HG02759 (cell line): Measurements from ENCODE around the gene HHATL.

ENCODE experiments used
- ATAC-seq: cut with Tn5 transposase; IDR thresholded peaks from one replicate; pipeline ENCODE4 v1.9.1; 2021; ENCODE audit warnings: mild to moderate bottlenecking, moderate library complexity; ENCODE audit not compliant: unreplicated experiment

The HHATL gene

DNA sequence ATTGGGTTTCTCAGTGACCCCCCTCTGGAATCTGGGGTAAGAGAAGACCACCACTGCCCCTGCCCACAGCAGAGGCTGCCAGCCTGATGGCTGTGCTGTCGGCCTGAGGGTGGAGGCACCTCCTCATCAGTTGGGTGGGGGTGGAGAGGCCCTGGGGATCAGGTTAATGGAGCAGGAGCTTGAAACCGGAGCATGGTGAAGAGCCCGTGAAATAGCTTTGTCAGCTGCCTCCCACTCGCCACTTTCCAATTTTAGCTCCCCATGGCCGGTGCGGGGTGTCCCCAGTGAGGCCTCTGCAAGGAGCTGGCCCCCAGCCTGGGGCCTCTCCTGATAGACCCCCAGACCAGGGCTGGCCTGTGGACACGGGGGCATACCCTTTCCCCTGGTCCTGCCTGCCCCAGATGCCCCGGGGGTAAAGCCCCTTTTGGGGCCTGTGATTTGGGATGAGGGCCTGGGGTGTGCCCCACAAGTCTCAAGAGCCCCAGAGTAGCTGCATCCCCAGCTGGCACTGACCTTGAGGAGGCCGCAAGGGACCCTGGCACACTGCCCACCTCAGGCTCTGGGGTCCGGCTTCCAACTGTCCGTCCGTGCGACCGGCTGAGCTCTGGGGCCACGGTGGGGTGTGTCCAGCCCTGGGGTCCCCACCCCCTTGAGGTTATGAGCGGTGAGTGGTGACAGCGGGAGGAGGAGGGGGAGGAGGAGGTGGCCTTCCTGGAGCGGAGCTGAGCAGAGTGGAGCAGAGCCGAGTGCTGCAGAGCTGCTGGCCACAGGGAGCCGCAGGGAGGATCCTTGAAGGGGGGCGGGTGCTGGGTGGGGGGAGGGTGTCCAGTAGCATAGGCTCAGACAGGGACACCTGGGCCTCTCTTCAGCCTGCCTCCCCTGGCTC lies at the start of gene HHATL:
Gene HHATL (minus strand): TSS at position 733 of the 886 bp plus-strand sequence. CDS start 1,972 bp downstream, outside the sequence.
- no peak for ATAC-seq

DNA sequence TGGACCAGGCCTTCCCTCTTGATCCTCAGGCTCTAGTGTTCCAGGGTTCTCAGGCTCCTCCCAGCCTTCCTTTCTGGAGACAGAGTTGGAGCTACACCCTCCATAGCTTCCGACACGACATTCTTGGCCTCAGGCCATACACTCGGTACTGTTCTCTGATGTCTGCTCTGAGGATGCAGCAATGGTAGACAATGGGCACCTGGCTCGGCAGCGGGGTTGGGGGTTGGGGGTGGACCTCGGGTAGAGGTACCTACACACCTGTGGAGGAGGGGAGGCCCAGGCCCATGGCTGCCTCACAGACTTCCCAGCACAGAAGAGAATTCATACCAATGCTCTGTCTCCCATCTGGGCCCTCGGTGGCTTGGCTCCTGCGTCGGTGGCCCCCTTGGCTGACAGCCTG lies 49.0 kb upstream of the HHATL start:
- ATAC-seq = no peak

DNA sequence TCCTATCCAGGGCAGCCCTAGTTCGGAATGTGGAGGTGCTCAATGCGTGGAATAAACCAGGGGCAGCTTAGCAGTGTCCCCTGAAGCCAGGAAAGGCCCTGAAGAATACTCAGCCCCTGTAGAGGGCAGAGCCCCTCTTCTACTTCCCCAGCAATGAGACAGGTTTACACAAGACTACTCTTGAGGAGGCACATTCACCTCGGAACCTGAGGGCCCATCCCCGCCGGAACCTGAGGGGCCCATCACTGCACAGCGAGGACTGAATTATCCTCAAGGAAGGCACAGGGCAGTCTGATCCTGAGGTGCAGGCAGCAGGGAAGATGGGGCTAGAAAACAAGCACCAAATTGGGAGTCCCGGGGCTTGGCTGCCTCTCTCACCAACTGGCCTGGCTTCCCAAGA lies 48.2 kb upstream of the HHATL start:
- ATAC-seq = no peak

- no peak for ATAC-seq
These were observed 47.2 kb upstream of the HHATL start for GRCh38 chr3:42749753-42750231.

- no peak for ATAC-seq
These were observed 46.6 kb upstream of the HHATL start for GRCh38 chr3:42749025-42749752.

GRCh38 chr3:42747581-42747980 lies 45.0 kb upstream of the HHATL start:
- no peak for ATAC-seq

DNA sequence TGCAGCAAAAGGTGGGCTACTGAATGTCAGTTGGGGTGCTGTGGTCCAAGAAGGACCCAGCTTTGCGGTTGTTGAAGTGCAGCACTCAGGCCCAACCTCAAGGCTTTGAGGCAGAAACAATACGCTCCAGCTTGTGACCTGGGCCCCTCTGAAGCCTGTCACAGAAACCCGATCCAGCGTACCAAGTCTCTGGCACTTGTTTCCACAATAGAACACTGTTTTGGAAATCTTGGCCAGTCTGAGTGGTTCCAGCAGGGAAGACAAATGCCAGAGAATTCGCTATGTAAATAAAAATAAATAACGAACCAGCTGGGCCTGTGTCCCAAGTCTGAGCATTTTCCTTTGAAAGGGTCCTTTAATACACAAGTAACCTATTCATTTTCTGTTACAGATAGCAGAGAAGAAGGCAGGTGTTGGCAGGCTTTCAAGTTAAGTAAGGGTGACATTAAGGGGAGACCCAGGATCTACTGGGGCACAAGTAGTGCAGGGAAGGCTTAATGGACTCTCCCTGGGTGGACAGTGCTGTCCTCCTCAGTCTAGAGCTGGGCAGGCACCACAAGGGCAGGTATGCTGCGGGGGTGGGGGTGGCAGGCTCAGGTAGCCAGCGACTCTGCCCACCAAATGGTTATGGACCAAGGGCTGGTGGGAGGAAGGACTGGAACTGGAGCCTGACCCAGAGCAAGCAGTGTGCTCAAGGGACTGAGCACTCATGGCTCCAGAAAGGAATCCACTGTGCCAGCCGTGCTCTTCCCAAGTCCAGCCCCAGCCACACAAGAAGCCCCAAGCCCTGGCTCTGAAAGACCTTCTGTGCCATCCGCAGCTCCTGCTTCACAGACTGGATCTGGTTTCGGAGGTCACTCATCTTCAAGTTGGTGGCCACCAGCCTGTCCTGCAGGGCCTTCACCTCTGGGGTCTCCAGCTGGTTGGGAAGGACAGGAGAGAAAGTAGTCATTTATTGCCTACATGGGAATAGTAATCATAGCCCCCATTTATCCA lies 44.2 kb upstream of the HHATL start:
- no peak for ATAC-seq

GRCh38 chr3:42745776-42746454 lies 43.3 kb upstream of the HHATL start:
- ATAC-seq = no peak

DNA sequence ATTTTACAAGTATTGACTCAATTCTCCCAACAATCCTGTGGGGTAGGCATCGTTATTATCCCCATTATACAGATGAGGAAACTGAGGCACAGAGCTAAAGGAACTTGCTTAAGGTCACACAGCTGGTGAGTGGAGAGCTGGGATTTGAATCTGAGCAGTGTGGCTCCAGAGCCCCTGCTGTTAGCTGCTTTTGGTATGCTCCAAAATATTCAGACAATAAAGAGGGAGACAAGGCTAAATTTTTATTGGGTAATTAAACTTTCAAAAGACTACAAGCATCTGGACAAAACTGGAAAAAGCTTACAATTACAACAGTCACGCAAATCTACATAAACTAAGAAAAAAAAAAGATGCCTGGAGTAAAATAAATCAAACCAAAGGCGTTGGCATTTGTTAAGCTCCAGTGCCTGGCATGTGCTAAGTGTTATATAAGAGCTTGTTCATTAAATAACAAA lies 42.7 kb upstream of the HHATL start:
- ATAC-seq = no peak

DNA sequence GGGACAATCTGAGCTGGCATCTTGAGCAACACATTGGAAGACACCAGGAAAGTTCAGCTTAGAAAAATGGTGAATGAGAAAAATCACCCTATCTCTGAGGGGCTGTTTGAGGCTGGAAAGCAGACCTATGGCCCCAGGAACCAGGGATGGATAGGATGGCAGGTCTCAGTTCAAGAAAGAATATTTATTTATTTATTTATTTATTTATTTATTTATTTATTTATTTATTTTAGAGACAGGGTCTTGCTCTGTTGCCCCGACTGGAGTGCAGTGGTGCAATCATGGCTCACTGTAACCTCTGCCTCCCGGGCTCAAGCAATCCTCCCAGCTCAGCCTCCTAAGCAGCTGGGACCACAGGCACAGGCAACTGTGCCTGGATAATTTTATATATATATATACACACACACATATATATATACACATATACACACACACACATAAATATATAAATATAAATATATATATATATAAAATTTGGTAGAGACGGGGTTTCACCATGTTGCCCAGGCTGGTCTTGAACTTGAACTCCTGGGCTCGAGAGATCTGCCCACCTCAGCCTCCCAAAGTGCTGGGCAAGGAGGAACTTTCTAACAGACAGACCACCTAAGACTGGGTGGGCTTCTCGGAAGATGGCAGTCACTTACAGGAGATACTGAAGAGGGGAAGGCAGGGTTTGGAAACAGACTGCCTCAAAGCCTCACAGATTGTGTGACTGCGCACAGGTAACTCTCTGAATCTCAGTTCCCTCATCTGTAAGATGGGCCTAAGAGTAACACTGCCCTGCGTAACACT lies 40.8 kb upstream of the HHATL start:
- ATAC-seq = no peak

DNA sequence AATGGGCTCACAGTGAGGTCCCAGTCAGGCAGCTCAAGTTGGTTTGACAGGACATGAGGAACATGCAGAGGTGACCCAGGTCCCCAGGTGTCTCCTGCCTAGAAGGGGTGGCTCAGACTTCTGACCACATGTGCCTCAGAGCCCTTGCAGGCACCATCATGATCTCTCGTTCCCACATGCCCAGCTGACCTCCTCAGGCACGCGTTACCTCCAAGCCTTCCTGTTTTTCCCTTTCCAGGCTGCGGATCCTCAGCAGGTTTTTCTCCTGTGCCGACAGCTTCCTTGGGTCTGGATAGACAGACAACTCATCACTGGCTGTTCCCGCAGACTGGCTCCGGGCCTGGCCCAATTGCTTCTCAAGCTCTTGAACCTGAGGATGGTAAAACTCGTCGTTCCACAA lies 40.1 kb upstream of the HHATL start:
- no peak for ATAC-seq

DNA sequence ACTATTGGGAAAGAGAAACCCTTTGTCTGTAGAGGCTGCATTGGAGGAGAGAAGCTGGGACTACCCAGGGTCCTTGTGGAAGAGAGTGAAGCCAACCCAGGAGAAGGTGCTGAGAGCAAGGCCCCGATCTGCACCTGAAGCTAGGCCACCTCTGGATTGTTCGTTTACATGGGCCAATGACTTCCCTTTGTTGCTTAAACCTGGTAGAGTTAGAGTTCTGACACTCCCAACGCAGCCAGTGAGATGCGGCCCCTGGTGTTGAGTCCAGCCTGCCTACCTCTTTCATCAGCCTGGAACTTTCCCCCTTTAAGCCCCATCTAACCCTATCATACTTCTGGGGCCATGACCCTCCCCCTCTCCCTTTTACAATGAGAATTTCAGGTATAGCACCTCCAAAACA lies 39.7 kb upstream of the HHATL start:
- ATAC-seq = no peak

DNA sequence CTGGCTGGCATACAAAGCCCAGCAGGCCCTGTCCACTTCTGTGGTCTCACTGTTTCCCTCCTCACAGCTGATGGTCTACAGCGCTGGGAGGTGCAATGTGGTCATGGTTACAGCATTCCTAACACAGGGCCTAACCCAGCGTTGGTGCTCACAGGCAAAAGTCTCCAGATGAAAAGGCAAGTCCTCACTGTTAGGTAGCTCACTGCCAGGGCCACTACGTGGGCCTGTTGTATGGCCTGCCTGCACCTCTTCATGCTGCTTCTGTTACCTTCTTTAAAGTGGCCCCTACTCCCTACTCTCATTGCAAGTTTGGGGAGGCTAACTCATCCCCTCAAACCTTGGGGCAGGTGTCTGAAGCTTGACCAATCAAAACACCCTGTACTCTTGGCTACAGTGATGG lies 39.2 kb upstream of the HHATL start:
- no peak for ATAC-seq

- ATAC-seq = no peak
These were observed 37.0 kb upstream of the HHATL start for GRCh38 chr3:42739401-42740158.

DNA sequence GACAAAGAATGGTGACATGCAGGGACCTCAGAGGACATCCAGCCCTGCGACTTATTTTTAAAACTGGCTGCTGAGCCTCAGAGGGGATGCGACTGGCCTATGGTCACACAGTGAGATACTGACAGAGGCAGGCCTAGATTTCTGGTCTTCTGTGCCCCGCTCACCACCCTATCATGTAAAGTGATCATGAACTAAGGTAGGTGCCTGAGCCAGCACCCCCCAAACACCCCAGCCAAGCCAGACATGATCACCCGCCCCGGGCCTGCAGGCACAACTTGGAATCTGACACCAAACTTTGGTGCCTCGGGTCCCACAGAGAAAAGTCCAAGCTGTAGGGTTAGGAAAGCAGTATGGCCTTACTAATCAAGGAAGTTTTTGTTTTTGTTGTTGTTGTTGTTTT lies 33.9 kb upstream of the HHATL start:
- ATAC-seq = no peak

DNA sequence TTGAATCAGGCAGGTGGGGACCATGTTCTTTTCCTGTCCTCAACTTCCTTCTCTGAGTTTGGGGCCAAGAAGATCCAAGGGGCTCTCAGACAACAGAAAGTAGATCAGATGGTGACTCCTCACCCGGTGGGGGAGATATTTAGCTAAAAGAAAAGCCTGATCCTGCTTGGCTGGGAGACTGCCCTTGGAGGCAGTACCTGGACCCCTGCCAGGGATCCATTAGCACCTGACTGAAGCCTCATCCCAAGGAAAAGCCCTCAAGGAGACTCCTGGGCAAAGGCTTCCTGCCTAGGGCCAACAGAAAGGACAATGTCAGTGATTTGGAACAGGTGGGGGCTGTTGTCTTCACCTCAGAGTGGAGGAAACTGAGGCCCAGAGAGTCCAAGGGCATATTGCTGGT lies 33.5 kb upstream of the HHATL start:
- no peak for ATAC-seq

- no peak for ATAC-seq
These were observed 33.0 kb upstream of the HHATL start for GRCh38 chr3:42735615-42736014.

GRCh38 chr3:42735019-42735418 lies 32.4 kb upstream of the HHATL start:
- no peak for ATAC-seq
